IMR-90 (cell line): ENCODE measurements around the gene PALLD. TPM values are rescaled to one million over a fixed set of nuclear protein-coding genes. Genes with fewer than 3 reads are reported as not detected.

Experiments
- ATAC-seq: fragments of 200-7000 bp; cut with Tn5 transposase; 2 replicates; pipeline ENCODE4 v1.9.1; 2020; ENCODE audit warnings: low read depth, mild to moderate bottlenecking, moderate library complexity
- BruUV-seq: library from RNA; stranded (reverse); fragments of 400-500 nt; replicated peaks from 2 replicates; lab custom pipeline; 2021; lab: Mats Ljungman, UMichigan
- CTCF ChIA-PET: fragments of 300-600 bp; formaldehyde crosslinking; extraction: SDS; loops from one replicate; lab custom pipeline; 2021; ENCODE audit warnings: antibody characterized with exemption; lab: Yijun Ruan, JAX
- POLR2A ChIA-PET: fragments of 300-600 bp; sonication (Branson Sonifier 250); formaldehyde crosslinking; loops from one replicate; lab custom pipeline; 2022; ENCODE audit warnings: antibody characterized with exemption; ENCODE audit not compliant: unreplicated experiment; lab: Charles Lee
- DNase-seq: peaks from one replicate; pipeline ENCODE4 v3.0.0; 2013
- H2AFZ ChIP-seq: replicated peaks from 2 replicates; pipeline ENCODE3; 2013; ENCODE audit warnings: low read length, mild to moderate bottlenecking; ENCODE audit not compliant: poor library complexity
- H2AK5ac ChIP-seq: 2 replicates; pipeline ENCODE4 v1.6.1; 2013; ENCODE audit warnings: low read depth, low read length, inconsistent platforms
- H2AK9ac ChIP-seq: replicated peaks from 2 replicates; pipeline ENCODE3; 2013; ENCODE audit warnings: mild to moderate bottlenecking, low read depth, low read length, moderate library complexity; ENCODE audit not compliant: poor library complexity
- H2BK120ac ChIP-seq: 2 replicates; pipeline ENCODE4 v1.6.1; 2013; ENCODE audit warnings: low read depth, low read length, inconsistent platforms
- H2BK15ac ChIP-seq: 3 replicates; pipeline ENCODE4 v1.6.1; 2013; ENCODE audit warnings: low read depth, low read length, inconsistent platforms
- H2BK20ac ChIP-seq: 2 replicates; pipeline ENCODE4 v1.6.1; 2013; ENCODE audit warnings: low read depth, mild to moderate bottlenecking, inconsistent platforms, low read length, moderate library complexity
- H2BK5ac ChIP-seq: 2 replicates; pipeline ENCODE4 v1.6.1; 2013; ENCODE audit warnings: mild to moderate bottlenecking, low read depth, low read length, inconsistent platforms; ENCODE audit not compliant: poor library complexity, severe bottlenecking
- H3K14ac ChIP-seq: replicated peaks from 2 replicates; pipeline ENCODE4 v1.6.1; 2013; ENCODE audit warnings: low read depth, low read length, inconsistent platforms
- H3K18ac ChIP-seq: 2 replicates; pipeline ENCODE4 v1.6.1; 2013; ENCODE audit warnings: low read depth, low read length, control low read depth
- H3K23ac ChIP-seq: 2 replicates; pipeline ENCODE4 v1.6.1; 2013; ENCODE audit warnings: low read depth, low read length, inconsistent platforms
- H3K27ac ChIP-seq: 2 replicates; pipeline ENCODE4 v1.5.1; 2013; ENCODE audit warnings: mild to moderate bottlenecking, control low read depth, low read length; ENCODE audit not compliant: insufficient read depth
- H3K27me3 ChIP-seq: 2 replicates; pipeline ENCODE4 v1.6.1; 2013; ENCODE audit warnings: low read length; ENCODE audit not compliant: control insufficient read depth, insufficient read depth
- H3K36me3 ChIP-seq: 2 replicates; pipeline ENCODE4 v1.6.1; 2013; ENCODE audit warnings: low read length, mixed read lengths; ENCODE audit not compliant: control insufficient read depth, insufficient read depth
- H3K4ac ChIP-seq: 2 replicates; pipeline ENCODE4 v1.6.1; 2013; ENCODE audit warnings: low read depth, low read length, inconsistent platforms
- H3K4me1 ChIP-seq: 2 replicates; pipeline ENCODE4 v1.6.1; 2013; ENCODE audit warnings: low read length, mixed read lengths; ENCODE audit not compliant: control insufficient read depth, insufficient read depth
- H3K4me2 ChIP-seq: 2 replicates; pipeline ENCODE4 v1.6.1; 2013; ENCODE audit warnings: low read depth, mild to moderate bottlenecking, control low read depth, low read length, moderate library complexity
- H3K4me3 ChIP-seq: 2 replicates; pipeline ENCODE4 v1.5.1; 2013; ENCODE audit warnings: low read depth, mild to moderate bottlenecking, control low read depth, low read length, moderate library complexity; ENCODE audit not compliant: insufficient read depth
- H3K56ac ChIP-seq: 2 replicates; pipeline ENCODE4 v1.6.1; 2013; ENCODE audit warnings: low read length, inconsistent platforms; ENCODE audit not compliant: insufficient read depth; ENCODE audit errors: extremely low read depth
- H3K79me1 ChIP-seq, 2 experiments: 2 replicates each; pipeline ENCODE4 v1.6.1; 2013; ENCODE audit warnings: low read length in 2 of 2, inconsistent platforms in 1 of 2, low read depth in 1 of 2
- H3K9ac ChIP-seq: 2 replicates; pipeline ENCODE4 v1.6.1; 2013; ENCODE audit warnings: low read depth, low read length, control low read depth
- H3K9me1 ChIP-seq: 2 replicates; pipeline ENCODE4 v1.6.1; 2013; ENCODE audit warnings: low read length, inconsistent platforms; ENCODE audit not compliant: insufficient read depth
- H3K9me3 ChIP-seq: 2 replicates; pipeline ENCODE4 v1.6.1; 2013; ENCODE audit warnings: low read length; ENCODE audit not compliant: control insufficient read depth, insufficient read depth
- H4K20me1 ChIP-seq: 2 replicates; pipeline ENCODE4 v1.6.1; 2013; ENCODE audit warnings: low read length, inconsistent platforms; ENCODE audit not compliant: insufficient read depth
- H4K5ac ChIP-seq: 2 replicates; pipeline ENCODE4 v1.6.1; 2013; ENCODE audit warnings: mild to moderate bottlenecking, low read depth, low read length, control low read depth
- H4K8ac ChIP-seq, 2 experiments: 2 replicates each; pipeline ENCODE4 v1.6.1; 2013; ENCODE audit warnings: low read depth in 2 of 2, low read length in 2 of 2, control low read depth in 1 of 2, inconsistent platforms in 1 of 2
- H4K91ac ChIP-seq: 2 replicates; pipeline ENCODE4 v1.6.1; 2013; ENCODE audit warnings: low read depth, low read length, inconsistent platforms; ENCODE audit not compliant: insufficient read depth
- BHLHE40 ChIP-seq: fragments of 150-350 bp; IDR thresholded peaks from 2 replicates; pipeline ENCODE4 v1.6.1; 2016; ENCODE audit warnings: mild to moderate bottlenecking, low read depth, low read length
- CEBPB ChIP-seq: IDR thresholded peaks from 2 replicates; pipeline ENCODE4 v1.6.1; 2012; ENCODE audit warnings: low read depth, low read length, improper control_type of control experiment
- CHD1 ChIP-seq: IDR thresholded peaks from 2 replicates; pipeline ENCODE4 v1.6.1; 2012; ENCODE audit warnings: low read depth, low read length, improper control_type of control experiment
- FOS ChIP-seq: fragments of 150-350 bp; IDR thresholded peaks from 2 replicates; pipeline ENCODE4 v1.6.1; 2016; ENCODE audit warnings: low read depth, low read length
- MAFK ChIP-seq: IDR thresholded peaks from 2 replicates; pipeline ENCODE4 v1.6.1; 2012; ENCODE audit warnings: low read depth, low read length, improper control_type of control experiment
- MAZ ChIP-seq: IDR thresholded peaks from 2 replicates; pipeline ENCODE4 v1.6.1; 2012; ENCODE audit warnings: low read depth, mild to moderate bottlenecking, low read length, improper control_type of control experiment, moderate library complexity, borderline replicate concordance
- MXI1 ChIP-seq: IDR thresholded peaks from 2 replicates; pipeline ENCODE4 v1.6.1; 2012; ENCODE audit warnings: low read depth, mild to moderate bottlenecking, low read length, moderate library complexity, borderline replicate concordance
- NFE2L2 ChIP-seq: fragments of 150-350 bp; IDR thresholded peaks from 2 replicates; pipeline ENCODE4 v1.6.1; 2016; ENCODE audit warnings: low read depth, mild to moderate bottlenecking, low read length
- POLR2A ChIP-seq: IDR thresholded peaks from 2 replicates; pipeline ENCODE4 v1.6.1; 2012; ENCODE audit warnings: mild to moderate bottlenecking, low read depth, low read length
- RAD21 ChIP-seq: IDR thresholded peaks from 2 replicates; pipeline ENCODE4 v1.6.1; 2012; ENCODE audit warnings: low read length, improper control_type of control experiment
- RCOR1 ChIP-seq: IDR thresholded peaks from 2 replicates; pipeline ENCODE4 v1.6.1; 2012; ENCODE audit warnings: mild to moderate bottlenecking, low read length, improper control_type of control experiment; ENCODE audit not compliant: insufficient replicate concordance
- RFX5 ChIP-seq: IDR thresholded peaks from 2 replicates; pipeline ENCODE4 v1.8.0; 2012; ENCODE audit warnings: low read depth, mild to moderate bottlenecking, low read length, moderate library complexity
- SMC3 ChIP-seq: fragments of 150-350 bp; IDR thresholded peaks from 2 replicates; pipeline ENCODE4 v1.6.1; 2016; ENCODE audit warnings: low read depth, mild to moderate bottlenecking, antibody characterized with exemption, low read length, moderate library complexity
- WGBS, 2 experiments: methylation state at CpG; one replicate each; pipeline versions ENCODE4 v1.1.5 to v1.1.7; 2013; ENCODE audit warnings: missing lambda C conversion rate in 2 of 2; ENCODE audit not compliant: insufficient read length in 1 of 2; ENCODE audit errors: extremely low coverage in 2 of 2; 5-methylcytosine and 5-hydroxymethylcytosine counted together
- dilution Hi-C: fragments of 300-500 bp; cut with HindIII; formaldehyde crosslinking; loops from one replicate; pipeline ENCODE4 v1.14.3; 2018; ENCODE audit warnings: low sequenced_read_pairs; ENCODE audit not compliant: unreplicated experiment
- in situ Hi-C: fragments of 300-500 bp; cut with MboI; formaldehyde crosslinking; loops from 3 replicates; pipeline ENCODE4 v1.14.3; 2019; ENCODE audit warnings: low sequenced_read_pairs, inconsistent platforms, mixed read lengths
- intact Hi-C: fragments of 100-400 bp; cut with micrococcal nuclease; formaldehyde crosslinking; loops from 2 replicates; pipeline ENCODE4 v1.10.0; 2022
- polyA plus RNA-seq, 3 experiments: library from polyadenylated mRNA; depleted of rRNA; stranded (reverse); fragments of >200 nt; gene quantifications; 2 replicates each; pipeline ENCODE4 v1.2.3, GENCODE V29; 2012; ENCODE audit warnings: low replicate concordance in 1 of 3
- total RNA-seq: library from RNA; depleted of rRNA; stranded (reverse); fragments of >200 nt; gene quantifications from 2 replicates; pipeline ENCODE4 v1.2.3, GENCODE V29; 2012
- TF ChIP-seq, protein P1 (sequence below): fragments of 150-350 bp; IDR thresholded peaks from 2 replicates; pipeline ENCODE4 v1.6.1; 2016; ENCODE audit warnings: low read depth, mild to moderate bottlenecking, low read length, moderate library complexity, borderline replicate concordance
- TF ChIP-seq, protein P2 (sequence below): fragments of 150-350 bp; IDR thresholded peaks from 2 replicates; pipeline ENCODE4 v1.6.1; 2017; ENCODE audit warnings: mild to moderate bottlenecking, antibody characterized with exemption, low read length, low read depth
- TF ChIP-seq, protein P3 (sequence below): conservative IDR thresholded peaks from 2 replicates; pipeline ENCODE4 v1.5.1; 2012; ENCODE audit warnings: mild to moderate bottlenecking, low read depth, low read length, improper control_type of control experiment

PALLD gene
- total and polyA plus RNA-seq, 2 of the 4 experiments (the other 2 are of a cell fraction), result 91.0 to 91.9 TPM

DNA sequence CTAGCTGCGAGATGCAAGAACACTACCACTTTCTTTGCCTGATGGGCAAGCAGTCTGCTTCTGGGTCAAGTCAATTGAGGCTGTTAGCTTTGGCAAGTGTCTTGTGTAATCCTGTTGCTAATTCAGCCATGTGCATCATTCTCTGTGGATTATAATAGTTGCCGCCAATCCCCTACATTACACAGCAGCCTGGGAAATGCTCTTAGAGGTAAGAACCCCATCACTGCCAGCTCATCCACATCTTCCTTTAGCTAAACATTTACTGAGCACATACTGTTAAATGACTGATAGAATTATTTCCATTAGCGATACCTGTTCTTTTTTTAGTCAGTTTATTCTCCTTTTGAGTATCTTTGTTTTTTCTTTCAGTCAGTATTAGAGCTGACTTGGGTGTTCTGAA is 397.0 kb downstream of the PALLD start:
- Histone ChIP-seq H3K27me3 (no peaks in the 10 kb centered on the region), H3K18ac (no peak overlapping the region), H3K9me3 (no peaks in the 10 kb centered on the region), H3K9ac (no peak overlapping the region), H3K9me1 (peaks cover 17% of the 10 kb centered on the region), H2AK5ac (no peak overlapping the region), H3K79me1 (peaks cover 12 to 47% of the 10 kb centered on the region in 2 experiments), H3K56ac (no peak overlapping the region), H2BK20ac (no peak overlapping the region), H3K4ac (no peak overlapping the region), H3K14ac (no peak overlapping the region), H3K27ac (no peak overlapping the region), H2BK5ac (no peak overlapping the region), H3K23ac (no peak overlapping the region), H3K36me3 (peaks cover 55% of the 10 kb centered on the region), H4K8ac (no peak overlapping the region), H4K5ac (no peak overlapping the region), H4K20me1 (peaks cover 4% of the 10 kb centered on the region; the same call in 1 of the 2 replicates), H2BK15ac (no peak overlapping the region), H3K4me3 (no peak overlapping the region), H2AK9ac (no peak overlapping the region), H2BK120ac (no peak overlapping the region), H3K4me1 (peaks cover 3% of the 10 kb centered on the region), H4K91ac (peak overlapping the region; percentile 26; the same call in 1 of the 2 replicates), H2AFZ (no peak overlapping the region), H3K4me2 (no peak overlapping the region)
- dilution Hi-C loops (no loop called here), intact Hi-C loops (no loop called here), in situ Hi-C loops (no loop called here)
- ChIA-PET CTCF (interaction anchor here (0.6 kb wide), 1 partner anchor 12 kb away, joined by 3 read pairs; no protein-coding TSS in a partner anchor), POLR2A (interaction anchor here (0.5 kb wide), 1 partner anchor 299 kb away, joined by 3 read pairs; no protein-coding TSS in a partner anchor)
- 80% methylated on average over 1 of the region's 3 CpGs; no CpG with 5 or more reads in 1 of the 2 experiments for WGBS, 2 experiments
- BruUV-seq, result no TSS peak
- ATAC-seq, result no peak
- TF ChIP-seq CHD1 (no peak), CEBPB (no peak), RAD21 (no peak), NFE2L2 (no peak), MAZ (no peak), MXI1 (no peak), SMC3 (no peak), FOS (no peak), POLR2A (no peak), MAFK (no peak), RFX5 (no peak), RCOR1 (no peak), BHLHE40 (no peak)
- TF ChIP-seq, protein P1, sequence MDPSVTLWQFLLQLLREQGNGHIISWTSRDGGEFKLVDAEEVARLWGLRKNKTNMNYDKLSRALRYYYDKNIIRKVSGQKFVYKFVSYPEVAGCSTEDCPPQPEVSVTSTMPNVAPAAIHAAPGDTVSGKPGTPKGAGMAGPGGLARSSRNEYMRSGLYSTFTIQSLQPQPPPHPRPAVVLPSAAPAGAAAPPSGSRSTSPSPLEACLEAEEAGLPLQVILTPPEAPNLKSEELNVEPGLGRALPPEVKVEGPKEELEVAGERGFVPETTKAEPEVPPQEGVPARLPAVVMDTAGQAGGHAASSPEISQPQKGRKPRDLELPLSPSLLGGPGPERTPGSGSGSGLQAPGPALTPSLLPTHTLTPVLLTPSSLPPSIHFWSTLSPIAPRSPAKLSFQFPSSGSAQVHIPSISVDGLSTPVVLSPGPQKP, result no peak
- TF ChIP-seq, protein P2, sequence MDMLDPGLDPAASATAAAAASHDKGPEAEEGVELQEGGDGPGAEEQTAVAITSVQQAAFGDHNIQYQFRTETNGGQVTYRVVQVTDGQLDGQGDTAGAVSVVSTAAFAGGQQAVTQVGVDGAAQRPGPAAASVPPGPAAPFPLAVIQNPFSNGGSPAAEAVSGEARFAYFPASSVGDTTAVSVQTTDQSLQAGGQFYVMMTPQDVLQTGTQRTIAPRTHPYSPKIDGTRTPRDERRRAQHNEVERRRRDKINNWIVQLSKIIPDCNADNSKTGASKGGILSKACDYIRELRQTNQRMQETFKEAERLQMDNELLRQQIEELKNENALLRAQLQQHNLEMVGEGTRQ, result no peak
- TF ChIP-seq, protein P3, sequence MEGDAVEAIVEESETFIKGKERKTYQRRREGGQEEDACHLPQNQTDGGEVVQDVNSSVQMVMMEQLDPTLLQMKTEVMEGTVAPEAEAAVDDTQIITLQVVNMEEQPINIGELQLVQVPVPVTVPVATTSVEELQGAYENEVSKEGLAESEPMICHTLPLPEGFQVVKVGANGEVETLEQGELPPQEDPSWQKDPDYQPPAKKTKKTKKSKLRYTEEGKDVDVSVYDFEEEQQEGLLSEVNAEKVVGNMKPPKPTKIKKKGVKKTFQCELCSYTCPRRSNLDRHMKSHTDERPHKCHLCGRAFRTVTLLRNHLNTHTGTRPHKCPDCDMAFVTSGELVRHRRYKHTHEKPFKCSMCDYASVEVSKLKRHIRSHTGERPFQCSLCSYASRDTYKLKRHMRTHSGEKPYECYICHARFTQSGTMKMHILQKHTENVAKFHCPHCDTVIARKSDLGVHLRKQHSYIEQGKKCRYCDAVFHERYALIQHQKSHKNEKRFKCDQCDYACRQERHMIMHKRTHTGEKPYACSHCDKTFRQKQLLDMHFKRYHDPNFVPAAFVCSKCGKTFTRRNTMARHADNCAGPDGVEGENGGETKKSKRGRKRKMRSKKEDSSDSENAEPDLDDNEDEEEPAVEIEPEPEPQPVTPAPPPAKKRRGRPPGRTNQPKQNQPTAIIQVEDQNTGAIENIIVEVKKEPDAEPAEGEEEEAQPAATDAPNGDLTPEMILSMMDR, result no peak
- DNase-seq, result no peak
